Motor neuron (in vitro differentiated cells): ENCODE data around the gene RTKN2. TPM values are rescaled to one million over a fixed set of nuclear protein-coding genes. Genes with fewer than 3 reads are reported as not detected.

ENCODE experiments used
- ATAC-seq, 8 experiments: fragments of 200-7000 bp; cut with Tn5 transposase; replicated peaks in 6 of 8; 2 replicates each; pipeline ENCODE4 v1.8.0; 2021; ENCODE audit warnings: mild to moderate bottlenecking in 8 of 8, moderate library complexity in 8 of 8
- H3K27ac ChIP-seq, 2 donors: fragments of 250-450 bp; sonication (Bioruptor Pico); 2 replicates each; pipeline ENCODE4 v1.9.0; 2021; ENCODE audit warnings: antibody characterized with exemption in 2 of 2, mild to moderate bottlenecking in 2 of 2, moderate library complexity in 1 of 2
- H3K4me1 ChIP-seq, 2 donors: fragments of 250-450 bp; sonication (Bioruptor Pico); replicated peaks in 1 of 2; 2 replicates each; pipeline ENCODE4 v1.6.1; 2021; ENCODE audit warnings: antibody characterized with exemption in 2 of 2, mild to moderate bottlenecking in 2 of 2, moderate library complexity in 1 of 2
- H3K4me3 ChIP-seq, 5 donors: fragments of 250-450 bp; sonication (Bioruptor Pico); 2 replicates each; pipeline ENCODE4 v1.9.0; 2021; ENCODE audit warnings: antibody characterized with exemption in 5 of 5, mild to moderate bottlenecking in 5 of 5, moderate library complexity in 4 of 5
- WGBS, 10 experiments: fragments of 450-650 bp; shearing (Covaris generic); methylation state at CpG; one replicate each; pipeline ENCODE4 v1.0.0; 2022; 5-methylcytosine and 5-hydroxymethylcytosine counted together
- in situ Hi-C, 9 experiments: fragments of 400-800 bp; cut with MboI; loops; one replicate each; pipeline ENCODE4 v1.15.0; 2021; ENCODE audit warnings: low sequenced_read_pairs in 9 of 9, low pct_unique_long_range_greater_than_20kb in 2 of 9; ENCODE audit not compliant: unreplicated experiment in 9 of 9
- total RNA-seq, 8 experiments: library from RNA; unstranded; fragments of 300-600 nt; gene quantifications; 2 replicates each; pipeline versions ENCODE4 v1.2.3 to v1.2.4, GENCODE V29; 2022

The RTKN2 gene
- total RNA-seq, 8 experiments from 2014 or later: 0.05 to 12.6 (median 0.91) TPM

DNA sequence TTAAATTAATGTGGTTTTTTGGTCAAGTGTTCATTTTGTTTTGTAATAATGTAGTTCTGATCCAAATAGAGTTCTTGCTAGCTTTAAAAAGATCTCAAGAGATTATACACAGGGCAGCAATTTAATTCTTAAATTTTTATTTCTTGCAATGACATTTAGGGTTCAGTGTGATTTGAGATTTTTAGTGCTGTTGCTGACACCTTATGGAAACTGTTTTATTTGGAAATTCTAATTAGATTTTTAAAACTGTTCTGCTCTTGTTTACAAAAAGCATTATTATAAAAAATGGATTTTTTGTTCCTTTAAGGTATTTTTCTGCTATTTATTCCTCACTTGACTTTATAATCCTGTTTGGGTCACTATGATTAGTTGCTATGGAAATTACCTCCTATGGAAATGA, 72.1 kb downstream of the RTKN2 start:
- Histone ChIP-seq H3K27ac (no peak overlapping the region), H3K4me3 (no peak overlapping the region), H3K4me1 (peaks cover 0 to 6% of the 10 kb centered on the region in 2 donors)
- no peak for ATAC-seq
- in situ Hi-C loops: no loop called here

GRCh38 chr10:62195675-62195926, 73.0 kb downstream of the RTKN2 start:
- Histone ChIP-seq H3K4me1 (peaks cover 0 to 6% of the 10 kb centered on the region in 2 donors), H3K4me3 (no peak overlapping the region), H3K27ac (no peak overlapping the region)
- WGBS, 10 experiments: 33 to 100% methylated on average over 1 of the region's 1 CpG; no CpG with 5 or more reads in 8 of the 10 experiments
- in situ Hi-C loops: no loop called here
- ATAC-seq: no peak

GRCh38 chr10:62194924-62195674, 73.5 kb downstream of the RTKN2 start:
- ATAC-seq: no peak
- 66 to 100% (median 90%) methylated on average over 1 to 3 of the region's 3 CpGs for WGBS, 10 experiments
- in situ Hi-C loops: no loop called here
- Histone ChIP-seq H3K4me3 (no peak overlapping the region), H3K27ac (no peak overlapping the region), H3K4me1 (peaks cover 0 to 6% of the 10 kb centered on the region in 2 donors)

GRCh38 chr10:62193479-62193878, 75.2 kb downstream of the RTKN2 start:
- Histone ChIP-seq H3K4me1 (peaks cover 0 to 6% of the 10 kb centered on the region in 2 donors), H3K4me3 (no peak overlapping the region), H3K27ac (no peak overlapping the region)
- no peak for ATAC-seq
- in situ Hi-C loops: no loop called here
- 67 to 100% (median 92%) methylated on average over 1 to 3 of the region's 3 CpGs; no CpG with 5 or more reads in 1 of the 10 experiments for WGBS, 10 experiments

DNA sequence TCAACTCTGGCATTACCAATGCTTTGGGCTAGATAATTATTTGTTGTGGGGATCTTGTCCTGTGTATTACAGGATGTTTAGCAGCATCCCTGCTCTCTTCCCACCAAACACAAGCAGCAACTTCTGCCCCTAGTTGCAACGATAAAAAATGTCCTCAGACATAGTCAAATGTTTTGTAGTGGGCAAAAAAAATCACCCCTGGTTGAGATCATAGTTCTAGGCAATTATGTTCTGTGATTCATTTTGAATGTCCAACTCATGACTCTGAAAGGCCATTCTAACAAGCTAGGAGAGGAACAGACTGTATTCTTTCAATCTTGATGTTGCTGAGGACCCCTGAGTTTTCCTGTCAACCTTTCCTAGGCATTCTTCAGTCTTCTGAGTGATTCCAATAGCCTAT, 79.5 kb downstream of the RTKN2 start:
- in situ Hi-C loops: no loop called here
- no peaks in the 10 kb centered on the region for H3K4me1 ChIP-seq
- WGBS, 10 experiments: 14 to 100% (median 57%) methylated on average over 1 of the region's 1 CpG; no CpG with 5 or more reads in 5 of the 10 experiments
- ATAC-seq: no peak
- H3K4me3 ChIP-seq: no peak overlapping the region
- no peak overlapping the region for H3K27ac ChIP-seq

DNA sequence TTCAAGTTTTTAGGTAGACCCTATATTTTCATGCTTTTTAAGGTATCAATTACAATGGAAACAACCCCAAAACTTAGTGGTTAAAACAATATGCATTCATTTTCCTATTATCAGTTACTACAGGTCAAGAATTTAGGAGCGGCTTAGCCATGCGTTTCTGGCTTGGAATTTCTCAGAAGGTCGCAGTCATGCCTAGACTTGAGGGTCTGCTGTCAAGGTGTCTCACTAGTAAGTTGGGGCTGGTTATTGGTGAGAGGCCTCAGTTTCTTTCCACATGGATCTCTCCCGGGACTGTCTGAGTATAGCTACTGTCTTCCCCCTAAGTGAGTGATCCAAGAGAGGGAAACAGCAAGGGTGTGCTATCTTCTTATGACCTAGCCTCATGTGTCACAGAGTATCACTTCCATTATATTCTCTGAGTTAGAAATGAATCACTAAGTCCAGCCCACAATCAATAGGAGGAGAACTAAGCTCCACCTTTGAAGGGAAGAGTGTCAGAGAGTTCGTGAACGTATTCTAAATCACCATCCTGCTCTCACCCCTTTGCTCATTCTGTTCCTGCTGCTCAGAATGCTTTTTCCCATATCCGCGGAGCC, 80.5 kb downstream of the RTKN2 start:
- WGBS, 10 experiments: 71 to 100% (median 94%) methylated on average over 2 to 8 of the region's 8 CpGs
- in situ Hi-C loops: no loop called here
- Histone ChIP-seq H3K4me3 (no peak overlapping the region), H3K27ac (no peak overlapping the region), H3K4me1 (no peaks in the 10 kb centered on the region)
- ATAC-seq: no peak

DNA sequence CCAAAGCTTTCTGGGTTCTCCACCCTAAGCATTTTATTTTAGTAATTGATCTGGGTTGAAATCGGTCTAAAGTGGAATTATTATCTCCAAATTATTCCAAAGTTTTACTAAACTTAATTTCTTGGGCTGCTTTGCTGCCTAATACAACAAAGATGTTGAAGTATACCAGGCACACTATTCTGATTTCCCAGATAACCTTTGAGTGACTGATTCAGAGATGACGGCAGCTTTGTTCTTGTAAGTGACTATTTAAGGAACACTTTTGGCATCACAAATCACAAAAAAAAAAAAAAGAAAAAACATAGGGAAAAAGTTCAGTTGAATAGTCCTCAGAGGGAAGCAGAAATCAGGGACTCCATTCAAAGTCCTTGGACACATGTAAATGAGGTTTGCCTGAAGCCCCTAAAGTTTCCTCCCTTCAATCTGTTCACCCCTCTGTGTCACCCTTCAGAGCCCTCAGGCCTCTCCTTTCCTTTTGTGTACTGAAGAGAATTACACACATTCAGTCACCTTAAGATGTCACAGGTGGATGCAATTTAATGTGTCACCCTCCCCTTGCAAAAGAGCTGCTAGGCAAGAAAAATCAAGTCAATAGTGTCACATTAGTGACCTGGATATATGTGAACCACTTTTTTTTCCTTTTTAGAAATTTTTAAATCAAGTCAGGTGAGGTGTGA, 81.5 kb downstream of the RTKN2 start:
- H3K4me3 ChIP-seq: no peak overlapping the region
- H3K4me1 ChIP-seq: no peaks in the 10 kb centered on the region
- WGBS, 10 experiments: 30 to 100% (median 92%) methylated on average over 1 to 2 of the region's 2 CpGs
- in situ Hi-C loops: no loop called here
- H3K27ac ChIP-seq: no peak overlapping the region
- ATAC-seq: no peak

DNA sequence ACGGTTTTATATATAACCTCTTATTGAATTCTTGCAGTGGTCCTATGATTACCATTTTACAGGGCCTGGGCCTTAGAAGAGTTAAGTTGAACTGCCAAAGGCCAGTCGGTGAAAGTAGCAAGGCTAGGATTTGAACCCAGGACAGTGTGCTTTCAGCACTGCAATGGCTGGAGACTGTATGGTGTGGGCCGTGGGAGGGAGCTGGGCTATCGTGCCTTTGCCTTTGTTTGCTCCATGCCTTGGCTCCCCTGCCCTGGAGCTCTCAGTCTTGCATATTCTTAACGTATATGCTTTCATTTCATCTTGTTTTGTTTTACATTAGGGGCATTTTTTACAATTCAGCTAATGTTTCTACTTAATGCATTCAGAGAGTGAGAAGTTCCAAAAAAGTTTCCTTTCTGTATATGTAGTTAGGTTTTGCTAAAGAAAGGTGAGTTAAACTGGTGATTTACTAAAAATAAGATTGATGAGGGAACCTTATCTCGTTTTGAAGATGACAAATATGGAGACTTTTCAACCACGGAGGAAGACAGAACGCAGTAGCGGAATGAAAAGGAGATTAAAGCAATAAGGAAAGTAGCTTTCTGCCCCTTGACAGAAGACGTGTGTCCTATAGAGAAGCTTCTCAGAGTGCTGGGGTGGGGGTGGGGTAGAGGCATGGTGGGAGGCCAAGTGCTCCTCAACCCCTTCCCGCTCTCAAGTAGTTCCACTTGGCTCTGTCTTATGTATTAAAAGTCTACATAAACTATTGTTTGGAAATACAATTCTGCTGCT, 82.5 kb downstream of the RTKN2 start:
- in situ Hi-C loops: no loop called here
- ATAC-seq: no peak
- 57 to 92% (median 87%) methylated on average over 2 to 10 of the region's 11 CpGs for WGBS, 10 experiments
- Histone ChIP-seq H3K27ac (no peak overlapping the region), H3K4me3 (no peak overlapping the region), H3K4me1 (no peaks in the 10 kb centered on the region)

- 63 to 96% (median 88%) methylated on average over 1 to 5 of the region's 5 CpGs for WGBS, 10 experiments
- Histone ChIP-seq H3K4me3 (no peak overlapping the region), H3K27ac (no peak overlapping the region), H3K4me1 (no peaks in the 10 kb centered on the region)
- in situ Hi-C loops: no loop called here
- ATAC-seq: no peak
Measured at GRCh38 chr10:62183857-62184795, 84.5 kb downstream of the RTKN2 start.

DNA sequence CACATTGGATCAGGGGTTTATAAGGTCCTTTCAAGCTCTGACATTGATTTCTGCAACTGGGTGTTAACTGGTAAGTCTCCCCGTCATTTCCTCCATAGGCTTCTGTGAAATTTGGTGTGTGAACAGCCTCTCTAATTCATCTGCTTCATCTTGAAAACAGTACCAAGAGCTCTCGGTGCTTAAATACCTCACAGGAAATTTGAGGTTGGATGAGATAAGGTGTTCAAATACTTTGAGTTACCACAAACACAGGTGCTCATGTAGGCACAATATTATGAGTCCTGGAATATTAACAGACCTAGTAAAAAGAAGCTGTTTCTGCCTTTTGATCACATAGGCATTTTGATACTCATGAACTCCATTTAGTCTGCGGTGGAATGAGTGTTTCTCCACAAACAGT, 85.2 kb downstream of the RTKN2 start:
- WGBS, 10 experiments: 75 to 100% (median 90%) methylated on average over 1 to 3 of the region's 3 CpGs; no CpG with 5 or more reads in 1 of the 10 experiments
- ATAC-seq: no peak
- H3K4me3 ChIP-seq: no peak overlapping the region
- in situ Hi-C loops: no loop called here
- no peak overlapping the region for H3K27ac ChIP-seq
- H3K4me1 ChIP-seq: no peaks in the 10 kb centered on the region

DNA sequence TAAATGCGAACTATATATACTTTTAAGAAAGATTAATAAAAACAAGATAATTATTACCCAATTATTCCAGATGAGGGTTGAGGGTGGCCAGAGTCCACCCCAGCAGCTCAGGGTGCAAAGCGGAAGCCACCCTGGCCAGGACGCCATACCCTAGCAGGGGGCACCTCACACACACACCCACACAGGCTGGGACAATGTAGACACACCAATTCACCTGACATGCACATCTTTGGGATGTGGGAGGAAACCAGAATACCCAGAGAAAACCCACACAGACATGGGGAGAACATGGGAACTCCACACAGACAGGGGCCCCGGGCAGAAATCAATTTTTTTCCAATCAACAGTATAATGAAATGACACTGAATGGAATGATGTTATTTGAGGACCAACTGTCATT, 86.0 kb downstream of the RTKN2 start:
- H3K27ac ChIP-seq: no peak overlapping the region
- WGBS, 10 experiments: 86 to 100% (median 97%) methylated on average over 1 to 4 of the region's 4 CpGs; no CpG with 5 or more reads in 2 of the 10 experiments
- H3K4me3 ChIP-seq: no peak overlapping the region
- no peaks in the 10 kb centered on the region for H3K4me1 ChIP-seq
- in situ Hi-C loops: no loop called here
- ATAC-seq: no peak

DNA sequence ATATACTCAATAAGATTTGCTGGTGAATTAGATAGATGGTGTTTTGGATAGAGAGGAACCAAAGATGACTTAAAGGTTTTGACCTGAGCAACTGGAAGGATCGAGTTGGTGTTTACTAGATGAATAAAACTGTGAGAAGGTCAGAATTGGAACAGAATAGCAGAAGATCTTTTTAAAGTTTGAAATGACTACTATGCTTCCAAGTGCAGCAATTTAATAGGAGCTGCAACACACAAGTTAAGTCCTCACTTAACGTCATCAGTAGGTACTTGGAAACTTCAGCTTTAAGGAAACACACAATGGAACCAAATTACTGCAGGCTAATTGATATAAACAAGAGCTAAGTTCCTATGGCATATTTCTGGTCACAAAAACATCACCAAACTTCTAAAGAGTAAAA, 86.5 kb downstream of the RTKN2 start:
- H3K4me1 ChIP-seq: no peaks in the 10 kb centered on the region
- no peak overlapping the region for H3K27ac ChIP-seq
- ATAC-seq: no peak
- in situ Hi-C loops: no loop called here
- no peak overlapping the region for H3K4me3 ChIP-seq
- 4 to 100% (median 67%) methylated on average over 1 to 2 of the region's 2 CpGs; no CpG with 5 or more reads in 1 of the 10 experiments for WGBS, 10 experiments
